HEK293 (cell line): Measurements from ENCODE around the gene EDIL3.

Experiments used
- CTCF ChIA-PET: fragments of 350-600 bp; formaldehyde crosslinking; extraction: SDS; loops from one replicate; lab custom pipeline; 2021; ENCODE audit warnings: antibody characterized with exemption; lab: Yijun Ruan, JAX
- POLR2A ChIA-PET: fragments of 300-600 bp; formaldehyde crosslinking; extraction: SDS; loops from one replicate; lab custom pipeline; 2020; ENCODE audit warnings: antibody characterized with exemption, inconsistent platforms; lab: Yijun Ruan, JAX
- H3K27ac ChIP-seq: fragments of 200-500 bp; sonication (Bioruptor generic); 2 replicates; pipeline ENCODE4 v1.5.1; 2014; ENCODE audit warnings: low read depth, low read length, control low read depth, inconsistent platforms; ENCODE audit errors: extremely low read depth
- H3K36me3 ChIP-seq, 2 experiments: fragments of 200-500 bp in 1 of 2; sonication (Bioruptor generic) in 1 of 2; 1 replicate in 1 of 2; 2 replicates in 1 of 2; pipeline ENCODE4 v1.5.1; 2014 to 2017; ENCODE audit warnings: inconsistent platforms in 2 of 2, low read length in 2 of 2; ENCODE audit not compliant: control insufficient read depth in 2 of 2, insufficient read depth in 1 of 2
- H3K4me1 ChIP-seq: fragments of 200-500 bp; sonication (Bioruptor generic); 2 replicates; pipeline ENCODE4 v1.5.1; 2014; ENCODE audit warnings: mild to moderate bottlenecking, low read length, inconsistent platforms; ENCODE audit not compliant: control insufficient read depth, insufficient read depth
- H3K4me3 ChIP-seq: 2 replicates; pipeline ENCODE4 v1.5.1; 2011; ENCODE audit warnings: low read depth, mild to moderate bottlenecking, control low read depth, low read length, moderate library complexity
- H3K9me3 ChIP-seq: fragments of 200-500 bp; sonication (Bioruptor generic); 2 replicates; pipeline ENCODE4 v1.5.1; 2014; ENCODE audit warnings: low read depth, low read length, inconsistent platforms; ENCODE audit not compliant: control insufficient read depth, insufficient read depth
- ATF2 ChIP-seq: fragments of 450-650 bp; formaldehyde crosslinking; IDR thresholded peaks from 2 replicates; pipeline ENCODE4 v1.5.1; 2016; ENCODE audit warnings: missing biosample characterization, missing genetic modification characterization, low read depth
- FEZF1 ChIP-seq: fragments of 450-650 bp; formaldehyde crosslinking; IDR thresholded peaks from 2 replicates; pipeline ENCODE4 v1.5.1; 2016; ENCODE audit warnings: missing biosample characterization, missing genetic modification characterization
- HOXC10 ChIP-seq: sonication (generic); formaldehyde crosslinking; IDR thresholded peaks from 2 replicates; pipeline ENCODE4 v1.8.1; 2023; ENCODE audit warnings: mild to moderate bottlenecking, missing genetic modification reagents
- KLF10 ChIP-seq: fragments of 450-650 bp; IDR thresholded peaks from 2 replicates; pipeline ENCODE4 v1.5.1; 2018; ENCODE audit warnings: missing biosample characterization, mild to moderate bottlenecking, missing genetic modification characterization
- KLF8 ChIP-seq: fragments of 450-650 bp; formaldehyde crosslinking; IDR thresholded peaks from 2 replicates; pipeline ENCODE4 v1.5.1; 2016; ENCODE audit warnings: missing biosample characterization, missing genetic modification characterization
- PATZ1 ChIP-seq: fragments of 450-650 bp; formaldehyde crosslinking; IDR thresholded peaks from 2 replicates; pipeline ENCODE4 v1.5.1; 2016; ENCODE audit warnings: missing biosample characterization, missing genetic modification characterization
- PRDM10 ChIP-seq: fragments of 450-650 bp; formaldehyde crosslinking; IDR thresholded peaks from 2 replicates; pipeline ENCODE4 v1.5.1; 2016; ENCODE audit warnings: missing biosample characterization, missing genetic modification characterization
- PRDM4 ChIP-seq: fragments of 450-650 bp; formaldehyde crosslinking; IDR thresholded peaks from 2 replicates; pipeline ENCODE4 v1.5.1; 2017; ENCODE audit warnings: missing biosample characterization, missing genetic modification characterization
- SETDB1 ChIP-seq: IDR thresholded peaks from one replicate; pipeline ENCODE4 v1.6.1; 2017; ENCODE audit warnings: mild to moderate bottlenecking, low read length, moderate library complexity, mixed read lengths; ENCODE audit not compliant: insufficient read length
- ZBTB21 ChIP-seq: fragments of 450-650 bp; formaldehyde crosslinking; IDR thresholded peaks from 2 replicates; pipeline ENCODE4 v1.5.1; 2017; ENCODE audit warnings: missing biosample characterization, missing genetic modification characterization
- ZNF16 ChIP-seq: fragments of 450-650 bp; formaldehyde crosslinking; IDR thresholded peaks from 2 replicates; pipeline ENCODE4 v1.5.1; 2016; ENCODE audit warnings: low read depth, missing biosample characterization, missing genetic modification characterization
- ZNF76 ChIP-seq: fragments of 450-650 bp; formaldehyde crosslinking; IDR thresholded peaks from 2 replicates; pipeline ENCODE4; 2016; ENCODE audit warnings: low read depth, missing biosample characterization, missing genetic modification characterization, borderline replicate concordance
- ZNF776 ChIP-seq: fragments of 450-650 bp; formaldehyde crosslinking; IDR thresholded peaks from 2 replicates; pipeline ENCODE4 v1.5.0; 2017; ENCODE audit warnings: missing biosample characterization, missing genetic modification characterization, borderline replicate concordance
- ZSCAN18 ChIP-seq: fragments of 450-650 bp; formaldehyde crosslinking; IDR thresholded peaks from 2 replicates; pipeline ENCODE4 v1.5.1; 2016; ENCODE audit warnings: missing biosample characterization, missing genetic modification characterization

EDIL3 gene

GRCh38 chr5:84411832-84412605 is 27.3 kb upstream of the EDIL3 start:
- H3K9me3 ChIP-seq: no peaks in the 10 kb centered on the region
- ChIA-PET CTCF (interaction anchor here (0.7 kb wide), 1 partner anchor 9 kb away, joined by 4 read pairs; no protein-coding TSS in a partner anchor), POLR2A (interaction anchor here (0.5 kb wide), 1 partner anchor 130 kb away, joined by 7 read pairs; no protein-coding TSS in a partner anchor)
- H3K27ac ChIP-seq: no peak overlapping the region
- H3K36me3 ChIP-seq: no peaks in the 10 kb centered on the region
- no peaks in the 10 kb centered on the region; the same call in 1 of the 2 replicates for H3K4me1 ChIP-seq
- no peak overlapping the region for H3K4me3 ChIP-seq
- TF ChIP-seq PRDM10 (tag by site-specific recombination) (peak; percentile 21; the same call in 1 of the 2 replicates), SETDB1 (no peak)

- no peaks in the 10 kb centered on the region for H3K4me1 ChIP-seq
- CTCF ChIA-PET: no interaction called here
- no peaks in the 10 kb centered on the region for H3K9me3 ChIP-seq
- POLR2A ChIA-PET: no interaction called here
- TF ChIP-seq HOXC10 (CRISPR knock-in tag): no peak
- no peak for TF ChIP-seq PRDM4
- no peak for TF ChIP-seq ATF2
- no peak for TF ChIP-seq KLF10
- TF ChIP-seq ZBTB21 (tag by site-specific recombination): no peak
- TF ChIP-seq ZNF16: no peak
- no peak for TF ChIP-seq FEZF1 (tag by site-specific recombination)
- no peak for TF ChIP-seq ZNF776 (tag by site-specific recombination)
- no peak for TF ChIP-seq ZSCAN18 (tag by site-specific recombination)
- no peak for TF ChIP-seq PATZ1 (tag by site-specific recombination)
- no peak for TF ChIP-seq KLF8 (tag by site-specific recombination)
- no peak for TF ChIP-seq ZNF76 (tag by site-specific recombination)
- no peak overlapping the region for H3K4me3 ChIP-seq
- H3K27ac ChIP-seq: no peak overlapping the region
- no peaks in the 10 kb centered on the region for H3K36me3 ChIP-seq
These were observed 21.4 kb upstream of the EDIL3 start for GRCh38 chr5:84406111-84406510.
